Bronchial epithelial cell (primary cell): Measurements from ENCODE around the gene SLC38A9. TPM values are rescaled to one million over a fixed set of nuclear protein-coding genes. Genes with fewer than 3 reads are reported as not detected.

Experiments
- DNase-seq: peaks from one replicate; pipeline ENCODE4 v3.0.0-alpha.2; 2010; ENCODE audit warnings: low read depth
- FAIRE-seq: peaks from 2 replicates; lab custom pipeline; 2011; peaks lifted over from hg19 to GRCh38; lab: Jason Lieb, UNC
- H3K27me3 ChIP-seq: 2 replicates; pipeline ENCODE4 v1.5.1; 2011; ENCODE audit warnings: low read length; ENCODE audit not compliant: control insufficient read depth, insufficient read depth
- H3K36me3 ChIP-seq: 2 replicates; pipeline ENCODE4 v1.5.1; 2011; ENCODE audit warnings: low read length; ENCODE audit not compliant: control insufficient read depth, insufficient read depth
- H3K4me3 ChIP-seq: 2 replicates; pipeline ENCODE4 v1.5.1; 2011; ENCODE audit warnings: mild to moderate bottlenecking, low read depth, low read length, control low read depth
- total RNA-seq: library from RNA; depleted of rRNA; stranded (reverse); fragments of >200 nt; gene quantifications from 2 replicates; pipeline ENCODE4 v1.2.1, GENCODE V29; 2014
- TF ChIP-seq, protein P1 (sequence below): IDR thresholded peaks from 2 replicates; pipeline ENCODE4 v1.5.1; 2011; ENCODE audit warnings: mild to moderate bottlenecking, moderate library complexity, low read length, control low read depth, inconsistent platforms; ENCODE audit not compliant: insufficient read depth, severe bottlenecking

SLC38A9 gene
- total RNA-seq, 1 donor from 2014 or later: 32.4 TPM

DNA sequence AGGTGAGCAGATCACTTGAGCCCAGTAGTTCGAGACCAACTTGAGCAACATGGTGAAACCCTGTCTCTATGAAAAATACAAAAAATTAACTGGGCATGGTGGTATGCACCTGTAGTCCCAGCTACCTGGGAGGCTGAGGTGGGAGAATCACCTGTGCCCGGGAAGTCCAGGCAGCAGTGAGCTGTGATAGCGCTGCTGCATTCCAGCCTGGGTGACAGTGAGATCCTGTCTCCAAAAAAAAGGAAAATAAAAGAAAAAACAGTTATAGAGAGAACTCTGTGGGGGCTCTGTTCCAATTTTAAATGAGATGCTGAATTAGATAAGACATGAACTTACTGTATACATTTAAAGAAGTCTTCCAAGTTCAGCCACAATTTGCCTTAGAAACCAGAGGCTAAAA lies 44.2 kb downstream of the SLC38A9 start:
- no peak for FAIRE-seq
- no peak for DNase-seq
- Histone ChIP-seq H3K36me3 (no peaks in the 10 kb centered on the region), H3K27me3 (no peaks in the 10 kb centered on the region), H3K4me3 (no peak overlapping the region)
- TF ChIP-seq, protein P1, sequence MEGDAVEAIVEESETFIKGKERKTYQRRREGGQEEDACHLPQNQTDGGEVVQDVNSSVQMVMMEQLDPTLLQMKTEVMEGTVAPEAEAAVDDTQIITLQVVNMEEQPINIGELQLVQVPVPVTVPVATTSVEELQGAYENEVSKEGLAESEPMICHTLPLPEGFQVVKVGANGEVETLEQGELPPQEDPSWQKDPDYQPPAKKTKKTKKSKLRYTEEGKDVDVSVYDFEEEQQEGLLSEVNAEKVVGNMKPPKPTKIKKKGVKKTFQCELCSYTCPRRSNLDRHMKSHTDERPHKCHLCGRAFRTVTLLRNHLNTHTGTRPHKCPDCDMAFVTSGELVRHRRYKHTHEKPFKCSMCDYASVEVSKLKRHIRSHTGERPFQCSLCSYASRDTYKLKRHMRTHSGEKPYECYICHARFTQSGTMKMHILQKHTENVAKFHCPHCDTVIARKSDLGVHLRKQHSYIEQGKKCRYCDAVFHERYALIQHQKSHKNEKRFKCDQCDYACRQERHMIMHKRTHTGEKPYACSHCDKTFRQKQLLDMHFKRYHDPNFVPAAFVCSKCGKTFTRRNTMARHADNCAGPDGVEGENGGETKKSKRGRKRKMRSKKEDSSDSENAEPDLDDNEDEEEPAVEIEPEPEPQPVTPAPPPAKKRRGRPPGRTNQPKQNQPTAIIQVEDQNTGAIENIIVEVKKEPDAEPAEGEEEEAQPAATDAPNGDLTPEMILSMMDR: no peak

GRCh38 chr5:55665065-55665464 lies 47.1 kb downstream of the SLC38A9 start:
- Histone ChIP-seq H3K4me3 (no peak overlapping the region), H3K27me3 (no peaks in the 10 kb centered on the region), H3K36me3 (no peaks in the 10 kb centered on the region)
- FAIRE-seq: no peak
- TF ChIP-seq, protein P1: no peak
- peak; percentile 74 for DNase-seq

DNA sequence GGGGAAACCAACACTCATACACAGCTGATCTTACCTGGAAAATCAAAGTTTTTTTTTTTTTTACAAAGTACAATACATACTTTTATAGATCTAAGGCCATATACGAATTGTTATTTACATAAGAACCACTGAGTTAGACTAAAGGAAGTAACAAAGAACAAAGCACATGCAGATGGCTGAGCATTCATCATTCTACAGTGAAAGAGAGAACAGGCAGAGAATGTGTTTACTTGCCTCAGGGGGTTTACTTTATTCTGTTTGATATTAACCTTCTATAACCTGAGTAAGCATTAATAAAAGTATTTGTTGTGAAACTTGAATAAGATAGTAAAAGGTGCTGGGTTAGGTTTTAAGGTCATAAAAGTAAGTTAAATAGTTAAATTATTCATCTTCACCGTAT lies 54.7 kb downstream of the SLC38A9 start:
- DNase-seq: no peak
- no peak overlapping the region for H3K4me3 ChIP-seq
- H3K36me3 ChIP-seq: no peaks in the 10 kb centered on the region
- TF ChIP-seq, protein P1: no peak
- no peaks in the 10 kb centered on the region for H3K27me3 ChIP-seq
- FAIRE-seq: no peak

DNA sequence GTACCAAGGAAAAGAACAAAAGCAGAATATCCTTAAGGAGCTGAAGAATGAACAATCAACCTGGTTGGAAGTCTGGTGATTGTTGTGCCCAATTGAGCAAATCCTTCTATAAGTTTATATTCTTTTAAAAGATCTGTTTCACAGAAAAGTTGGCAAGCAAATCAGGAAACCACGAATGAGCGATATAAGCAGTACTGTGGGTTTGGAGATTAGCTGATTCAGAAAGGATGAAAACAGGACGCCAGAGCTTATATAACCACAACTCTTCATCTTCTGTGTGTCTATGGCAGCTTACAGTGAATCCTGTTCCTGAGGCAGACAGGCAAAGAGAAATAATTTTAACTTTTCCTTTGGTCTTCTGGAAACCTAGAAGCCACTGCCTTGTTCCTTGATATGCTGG lies 61.7 kb downstream of the SLC38A9 start:
- TF ChIP-seq, protein P1: no peak
- FAIRE-seq: no peak
- Histone ChIP-seq H3K36me3 (no peaks in the 10 kb centered on the region), H3K4me3 (no peak overlapping the region), H3K27me3 (no peaks in the 10 kb centered on the region)
- no peak for DNase-seq

DNA sequence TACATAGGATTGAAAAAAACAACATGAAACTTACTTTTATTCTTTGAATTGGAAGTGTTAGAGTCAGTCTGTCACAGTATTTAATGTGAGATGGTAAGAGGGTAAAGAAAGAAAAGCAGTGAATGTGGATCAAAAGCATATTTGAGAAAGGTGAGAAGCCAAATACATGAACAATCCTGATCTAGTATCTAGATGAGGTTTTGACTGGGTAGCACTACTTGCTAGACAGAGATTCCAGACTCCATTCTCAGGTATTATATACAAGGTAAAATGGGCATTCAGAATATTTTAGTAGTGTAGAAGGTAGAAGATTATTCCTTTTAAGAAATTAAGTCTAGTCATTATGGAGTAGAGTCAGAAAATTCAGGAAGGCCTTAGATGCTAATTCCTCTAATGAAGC lies 62.2 kb downstream of the SLC38A9 start:
- TF ChIP-seq, protein P1: no peak
- FAIRE-seq: no peak
- no peak for DNase-seq
- H3K27me3 ChIP-seq: no peaks in the 10 kb centered on the region
- peaks cover 2% of the 10 kb centered on the region for H3K36me3 ChIP-seq
- no peak overlapping the region for H3K4me3 ChIP-seq

DNA sequence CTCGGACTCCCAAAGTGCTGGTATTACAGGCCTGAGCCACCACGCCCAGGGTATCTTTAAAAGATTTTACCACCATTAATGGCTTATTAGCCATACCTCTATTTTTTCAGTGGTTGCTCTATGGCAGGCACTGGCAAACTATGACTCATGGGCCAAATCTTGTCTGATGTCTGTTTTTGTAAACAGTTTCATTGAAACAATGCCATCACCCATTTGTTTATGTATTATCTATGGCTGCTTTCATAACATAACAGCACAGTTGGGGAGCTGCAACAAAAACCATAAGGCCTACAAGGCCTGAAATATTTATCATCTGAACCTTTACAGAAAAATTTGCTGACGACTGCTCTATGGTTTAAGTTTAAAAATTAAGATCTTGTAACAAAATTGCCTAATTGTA lies 66.8 kb downstream of the SLC38A9 start:
- TF ChIP-seq, protein P1: no peak
- no peaks in the 10 kb centered on the region for H3K27me3 ChIP-seq
- no peak overlapping the region for H3K4me3 ChIP-seq
- peaks cover 2% of the 10 kb centered on the region for H3K36me3 ChIP-seq
- FAIRE-seq: no peak
- peak; percentile 53 for DNase-seq
